SIG-M5 (cell line): Measurements from ENCODE around the gene MTMR12.

Experiments used
- DNase-seq: peaks from one replicate; lab custom pipeline; 2025; lab: John Stamatoyannopoulos, UW

Gene MTMR12

GRCh38 chr5:32312595-32313332 is at the start of gene MTMR12:
TSS of gene MTMR12 (minus strand) at chr5:32312939. CDS start at chr5:32312838, 101 bp downstream.
- peak; percentile 96 for DNase-seq

- DNase-seq = no peak
Measured at GRCh38 chr5:32362527-32362926, 49.8 kb upstream of the MTMR12 start.

- no peak for DNase-seq
Measured at GRCh38 chr5:32360906-32361305, 48.2 kb upstream of the MTMR12 start.

- DNase-seq = no peak
Measured at GRCh38 chr5:32358611-32359010, 45.9 kb upstream of the MTMR12 start.

GRCh38 chr5:32357658-32358057 is 44.9 kb upstream of the MTMR12 start:
- DNase-seq = no peak

- no peak for DNase-seq
Measured at GRCh38 chr5:32355686-32356085, 42.9 kb upstream of the MTMR12 start.

- no peak for DNase-seq
Measured at GRCh38 chr5:32353420-32353819, 40.7 kb upstream of the MTMR12 start.

- DNase-seq = no peak
Measured at GRCh38 chr5:32352685-32353084, 39.9 kb upstream of the MTMR12 start.

GRCh38 chr5:32346869-32347268 is 34.1 kb upstream of the MTMR12 start:
- DNase-seq = no peak

- no peak for DNase-seq
Measured at GRCh38 chr5:32343058-32343672, 30.4 kb upstream of the MTMR12 start.

GRCh38 chr5:32342656-32343055 is 29.9 kb upstream of the MTMR12 start:
- no peak for DNase-seq

GRCh38 chr5:32339878-32340277 is 27.1 kb upstream of the MTMR12 start:
- no peak for DNase-seq

GRCh38 chr5:32339198-32339597 is 26.5 kb upstream of the MTMR12 start:
- DNase-seq = no peak

GRCh38 chr5:32332966-32333365 is 20.2 kb upstream of the MTMR12 start:
- no peak for DNase-seq

GRCh38 chr5:32332361-32332760 is 19.6 kb upstream of the MTMR12 start:
- DNase-seq = no peak

- DNase-seq = no peak
Measured at GRCh38 chr5:32331935-32332274, 19.2 kb upstream of the MTMR12 start.

- DNase-seq = no peak
Measured at GRCh38 chr5:32331217-32331934, 18.6 kb upstream of the MTMR12 start.

- no peak for DNase-seq
Measured at GRCh38 chr5:32330126-32330971, 17.6 kb upstream of the MTMR12 start.

GRCh38 chr5:32329395-32329834 is 16.7 kb upstream of the MTMR12 start:
- no peak for DNase-seq

GRCh38 chr5:32326216-32326772 is 13.6 kb upstream of the MTMR12 start:
- no peak for DNase-seq

GRCh38 chr5:32325616-32326015 is 12.9 kb upstream of the MTMR12 start:
- DNase-seq = no peak

GRCh38 chr5:32325062-32325461 is 12.3 kb upstream of the MTMR12 start:
- DNase-seq = no peak
